ENCODE measurements around the gene SPTY2D1.
"Not testable (repeated sequence)": the region's sequence is repeated elsewhere in the genome, so short reads cannot be mapped to it uniquely, and the experiment has no call there.

Gene SPTY2D1, protein sequence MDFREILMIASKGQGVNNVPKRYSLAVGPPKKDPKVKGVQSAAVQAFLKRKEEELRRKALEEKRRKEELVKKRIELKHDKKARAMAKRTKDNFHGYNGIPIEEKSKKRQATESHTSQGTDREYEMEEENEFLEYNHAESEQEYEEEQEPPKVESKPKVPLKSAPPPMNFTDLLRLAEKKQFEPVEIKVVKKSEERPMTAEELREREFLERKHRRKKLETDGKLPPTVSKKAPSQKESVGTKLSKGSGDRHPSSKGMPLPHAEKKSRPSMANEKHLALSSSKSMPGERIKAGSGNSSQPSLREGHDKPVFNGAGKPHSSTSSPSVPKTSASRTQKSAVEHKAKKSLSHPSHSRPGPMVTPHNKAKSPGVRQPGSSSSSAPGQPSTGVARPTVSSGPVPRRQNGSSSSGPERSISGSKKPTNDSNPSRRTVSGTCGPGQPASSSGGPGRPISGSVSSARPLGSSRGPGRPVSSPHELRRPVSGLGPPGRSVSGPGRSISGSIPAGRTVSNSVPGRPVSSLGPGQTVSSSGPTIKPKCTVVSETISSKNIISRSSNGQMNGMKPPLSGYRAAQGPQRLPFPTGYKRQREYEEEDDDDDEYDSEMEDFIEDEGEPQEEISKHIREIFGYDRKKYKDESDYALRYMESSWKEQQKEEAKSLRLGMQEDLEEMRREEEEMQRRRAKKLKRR

DNA sequence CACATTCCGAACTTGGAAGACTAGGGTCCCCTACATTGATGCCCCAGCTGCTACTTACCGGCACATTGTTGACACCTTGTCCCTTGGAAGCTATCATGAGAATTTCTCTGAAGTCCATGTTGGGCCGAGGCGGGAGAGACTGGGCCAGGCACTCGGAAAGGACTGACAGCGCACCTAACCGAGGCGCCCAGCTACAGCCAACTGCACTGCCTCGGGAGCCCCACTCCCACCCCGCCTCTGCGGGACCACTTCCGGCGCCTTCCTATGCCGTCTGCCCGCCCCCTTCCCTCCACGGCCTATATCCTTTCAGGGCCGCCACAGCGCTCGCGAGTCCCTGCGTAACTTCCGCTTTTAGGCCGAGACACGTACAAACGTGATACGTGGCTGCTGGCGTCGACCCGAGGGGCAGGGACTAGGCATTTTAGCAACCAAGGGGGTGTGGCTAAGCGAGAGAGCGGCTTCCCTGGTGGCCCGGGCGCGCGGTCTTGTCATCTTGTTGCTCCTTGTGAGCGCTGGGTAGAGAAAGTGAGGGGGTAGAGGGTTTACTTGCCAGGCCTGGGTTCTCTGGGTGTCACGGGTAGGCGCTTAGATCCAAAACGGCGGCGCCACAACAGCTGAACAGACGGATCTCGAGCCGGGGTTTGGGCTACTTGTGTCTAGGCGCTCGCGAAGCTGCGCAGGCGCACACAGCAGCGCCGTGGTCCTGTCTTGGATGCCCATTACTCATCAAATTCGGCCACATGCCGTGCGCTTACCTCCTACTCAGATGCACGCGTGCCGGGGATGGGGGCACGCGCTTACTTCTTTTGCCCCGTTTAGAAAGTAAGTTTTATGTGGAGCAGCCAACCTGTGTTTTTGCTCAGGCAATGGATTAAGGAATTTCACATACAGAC, at the start of gene SPTY2D1:
SPTY2D1 (minus strand) TSS at position 203 of the 893 bp plus-strand sequence; CDS start at position 118, 85 bp downstream.
- DNase-seq (ENCODE audit: low spot score) = peak; percentile 96

DNA sequence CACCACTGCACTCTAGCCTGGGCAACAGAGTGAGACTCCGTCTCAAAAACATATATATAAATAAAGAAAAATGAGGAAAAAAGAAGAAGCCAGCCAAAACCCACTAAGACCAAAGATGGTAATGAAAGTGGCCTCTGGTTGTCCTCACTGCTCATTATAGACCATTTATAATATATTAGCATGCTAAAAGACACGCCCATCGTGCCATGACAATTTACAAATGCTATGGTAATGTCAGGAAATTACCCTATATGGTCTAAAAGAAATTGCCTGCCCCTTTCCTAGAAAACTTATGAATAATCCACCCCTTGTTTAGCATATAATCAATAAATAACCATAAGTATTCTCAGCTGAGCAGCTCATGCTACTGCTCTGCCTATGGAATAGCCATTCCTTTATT, 48.3 kb upstream of the SPTY2D1 start:
- DNase-seq (ENCODE audit: low spot score) = no peak

DNA sequence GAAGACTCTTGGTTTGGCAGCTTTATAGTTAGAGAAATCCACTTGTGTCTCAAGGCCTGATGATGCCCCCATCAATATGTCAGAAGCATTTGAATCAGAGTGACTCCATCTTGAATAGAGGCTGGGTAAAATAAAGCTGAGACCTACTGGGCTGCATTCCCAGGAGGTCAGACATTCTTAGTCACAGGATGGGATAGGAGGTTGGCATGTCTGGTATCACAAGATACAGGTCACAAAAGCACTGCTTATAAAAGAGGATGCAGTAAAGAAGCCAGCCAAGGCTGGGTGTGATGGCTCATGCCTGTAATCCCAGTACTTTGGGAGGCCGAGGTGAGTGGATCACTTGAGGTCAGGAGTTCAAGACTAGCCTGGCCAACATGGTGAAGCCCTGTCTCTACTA, 47.8 kb upstream of the SPTY2D1 start:
- DNase-seq (ENCODE audit: low spot score) = not testable (repeated sequence)

DNA sequence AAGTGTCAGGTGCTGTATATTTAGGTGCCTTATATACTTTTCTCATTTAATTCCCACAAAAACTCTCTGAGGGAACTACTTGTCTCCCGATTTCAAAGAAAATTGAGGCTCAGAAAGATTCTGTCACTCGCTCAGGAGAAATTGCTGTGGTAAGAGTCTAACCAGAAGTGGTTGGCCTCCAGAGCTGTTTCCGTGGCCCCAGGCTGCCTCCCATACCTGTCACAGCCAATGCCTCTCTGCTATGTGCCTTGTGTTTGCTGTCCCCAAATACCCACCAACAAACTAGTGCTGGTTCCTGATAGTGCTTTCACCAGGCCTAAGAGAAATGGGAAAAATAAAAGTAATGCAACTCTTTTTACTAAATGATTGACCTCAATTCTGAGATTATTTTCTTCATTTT, 43.4 kb upstream of the SPTY2D1 start:
- no peak for DNase-seq (ENCODE audit: low spot score)

DNA sequence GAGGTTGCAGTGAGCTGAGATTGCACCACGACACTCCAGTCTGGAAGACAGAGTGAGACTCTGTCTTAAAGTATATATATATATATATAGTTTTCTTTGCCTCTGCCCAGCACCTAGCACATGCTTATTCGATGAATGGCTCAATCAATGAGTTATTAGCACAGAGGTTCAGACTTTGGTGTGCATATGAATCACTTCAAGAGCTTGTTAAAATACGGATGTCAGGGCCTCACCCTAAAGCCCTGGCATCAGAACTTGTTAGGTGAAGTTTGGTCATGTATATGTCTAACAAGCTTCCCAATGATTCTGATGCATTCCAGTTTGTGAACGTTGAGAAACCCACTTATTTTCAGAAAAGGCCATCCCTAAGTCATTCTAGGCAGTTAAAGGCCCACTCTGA, 42.7 kb upstream of the SPTY2D1 start:
- no peak for DNase-seq (ENCODE audit: low spot score)

DNA sequence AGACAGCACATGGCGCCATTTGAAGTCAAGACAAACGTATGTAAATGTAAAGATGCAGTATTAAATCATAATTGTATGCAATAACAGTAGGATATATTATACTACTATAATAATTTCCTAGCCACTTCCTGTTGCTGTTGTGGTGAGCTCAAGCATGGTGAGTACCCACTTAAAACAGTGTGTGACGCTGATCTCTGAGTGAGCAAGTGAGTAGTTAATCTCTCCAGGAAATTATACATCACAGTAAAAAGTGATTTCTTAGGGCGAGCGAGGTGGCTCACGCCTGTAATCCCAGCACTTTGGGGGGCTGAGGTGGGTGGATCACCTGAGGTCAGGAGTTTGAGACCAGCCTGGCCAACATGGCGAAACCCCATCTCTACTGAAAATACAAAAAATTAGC, 38.1 kb upstream of the SPTY2D1 start:
- not testable (repeated sequence) for DNase-seq (ENCODE audit: low spot score)

DNA sequence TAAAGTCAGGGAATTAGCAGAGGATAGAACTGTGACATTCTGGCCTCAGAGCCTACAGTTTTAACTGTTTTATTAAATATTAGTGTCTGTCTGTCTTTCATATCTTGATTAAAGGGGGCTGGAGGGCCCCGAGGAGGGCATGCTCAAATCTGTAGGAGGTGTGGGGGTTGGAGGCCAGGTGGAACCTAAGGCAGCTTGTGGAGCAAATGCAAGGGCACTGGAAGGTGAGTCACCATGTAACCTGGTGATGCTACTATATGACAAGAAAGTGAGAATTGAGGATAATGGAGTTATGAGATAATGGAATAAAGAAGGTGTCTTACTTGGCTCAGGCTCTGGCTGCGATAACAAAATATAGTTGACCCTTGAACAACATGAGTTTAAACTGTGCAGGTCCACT, 37.1 kb upstream of the SPTY2D1 start:
- DNase-seq (ENCODE audit: low spot score) = no peak

DNA sequence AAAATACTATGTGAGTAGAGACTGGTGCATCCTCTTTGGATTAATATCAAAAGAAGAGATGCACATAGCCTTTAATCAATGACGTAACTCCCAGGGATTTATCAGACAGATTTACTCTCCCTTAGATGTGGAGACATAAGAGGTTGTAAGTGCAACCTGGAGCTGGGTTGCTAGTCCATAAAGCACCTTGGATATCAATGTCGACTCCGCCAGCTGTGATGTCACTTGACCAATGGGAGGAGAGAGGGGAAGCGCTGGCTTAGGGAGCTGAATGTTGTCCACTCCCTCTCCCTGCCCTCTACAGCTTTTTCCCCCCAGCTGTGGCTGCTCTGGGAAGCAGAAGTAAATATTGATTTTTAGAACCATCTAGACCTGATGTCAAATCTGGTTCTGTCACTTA, 35.6 kb upstream of the SPTY2D1 start:
- DNase-seq (ENCODE audit: low spot score) = no peak

DNA sequence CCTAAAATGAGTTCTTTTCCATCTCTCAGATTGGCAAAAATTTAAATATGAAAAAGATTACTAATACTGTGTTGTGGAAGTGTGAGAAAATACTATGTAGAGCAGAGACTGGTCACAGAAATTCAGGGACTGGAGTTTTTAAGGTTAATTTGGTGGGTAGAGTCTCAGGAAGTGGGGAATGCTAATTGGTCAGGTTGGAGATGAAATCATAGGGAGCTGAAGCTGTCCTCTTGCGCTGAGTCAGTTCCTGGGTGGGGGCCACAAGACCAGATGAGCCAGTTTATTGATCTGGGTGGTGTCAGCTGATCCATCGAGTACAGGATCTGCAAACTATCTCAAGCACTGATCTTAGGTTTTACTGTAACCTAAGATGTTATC, 35.1 kb upstream of the SPTY2D1 start:
- no peak for DNase-seq (ENCODE audit: low spot score)

DNA sequence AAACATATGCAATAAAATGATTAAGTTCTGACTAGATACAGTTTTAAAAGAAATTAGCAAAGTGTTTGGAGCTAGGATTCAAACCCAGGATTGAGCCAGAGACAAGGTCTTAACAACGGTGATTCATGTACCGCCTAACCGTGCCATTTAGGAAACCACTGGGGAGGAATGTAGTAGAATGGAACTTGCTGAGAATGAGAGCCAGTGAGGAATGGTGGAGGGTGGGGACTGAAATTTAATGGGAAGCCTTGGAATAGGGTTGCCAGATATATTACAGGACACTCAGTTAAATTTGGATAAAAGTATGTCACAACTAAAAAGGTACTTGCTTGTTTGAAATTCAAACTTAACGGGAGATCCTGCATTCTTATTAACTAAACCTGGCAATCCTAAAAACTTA, 34.0 kb upstream of the SPTY2D1 start:
- no peak for DNase-seq (ENCODE audit: low spot score)

DNA sequence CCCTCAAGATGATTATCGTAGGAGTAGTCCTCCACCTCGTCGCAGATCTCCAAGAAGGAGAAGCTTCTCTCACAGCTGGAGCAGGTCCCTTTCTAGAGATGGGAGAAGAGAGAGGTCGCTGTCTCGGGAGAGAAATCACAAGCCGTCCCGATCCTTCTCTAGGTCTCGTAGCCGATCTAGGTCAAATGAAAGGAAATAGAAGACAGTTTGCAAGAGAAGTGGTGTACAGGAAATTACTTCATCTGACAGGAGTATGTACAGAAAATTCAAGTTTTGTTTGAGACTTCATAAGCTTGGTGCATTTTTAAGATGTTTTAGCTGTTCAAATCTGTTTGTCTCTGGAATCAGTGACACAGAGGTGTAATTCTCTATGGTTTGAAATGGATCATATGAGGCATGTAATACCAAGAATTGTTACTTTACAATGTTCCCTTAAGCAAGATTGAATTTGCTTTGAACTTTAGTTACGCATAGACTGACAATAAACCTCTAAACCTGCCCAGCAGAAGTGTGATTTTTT, 31.3 kb upstream of the SPTY2D1 start:
- not testable (repeated sequence) for DNase-seq (ENCODE audit: low spot score)

DNA sequence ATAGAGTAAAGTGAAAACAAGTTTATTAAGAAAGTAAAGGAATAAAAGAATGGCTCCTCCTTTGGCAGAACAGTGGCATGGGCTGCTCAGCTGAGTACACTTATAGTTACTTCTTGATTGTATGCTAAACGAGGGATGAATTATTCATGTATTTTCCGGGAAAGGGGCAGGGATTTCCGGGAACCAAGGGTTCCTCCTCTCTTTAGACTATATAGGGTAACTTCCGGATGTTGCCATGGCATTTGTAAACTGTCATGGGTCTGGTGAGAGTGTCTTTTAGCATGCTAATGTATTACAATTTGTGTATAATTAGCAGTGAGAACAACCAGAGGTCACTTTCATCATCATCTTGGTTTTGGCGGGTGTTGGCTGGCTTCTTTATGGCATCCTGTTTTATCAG, 23.5 kb upstream of the SPTY2D1 start:
- DNase-seq (ENCODE audit: low spot score) = no peak

DNA sequence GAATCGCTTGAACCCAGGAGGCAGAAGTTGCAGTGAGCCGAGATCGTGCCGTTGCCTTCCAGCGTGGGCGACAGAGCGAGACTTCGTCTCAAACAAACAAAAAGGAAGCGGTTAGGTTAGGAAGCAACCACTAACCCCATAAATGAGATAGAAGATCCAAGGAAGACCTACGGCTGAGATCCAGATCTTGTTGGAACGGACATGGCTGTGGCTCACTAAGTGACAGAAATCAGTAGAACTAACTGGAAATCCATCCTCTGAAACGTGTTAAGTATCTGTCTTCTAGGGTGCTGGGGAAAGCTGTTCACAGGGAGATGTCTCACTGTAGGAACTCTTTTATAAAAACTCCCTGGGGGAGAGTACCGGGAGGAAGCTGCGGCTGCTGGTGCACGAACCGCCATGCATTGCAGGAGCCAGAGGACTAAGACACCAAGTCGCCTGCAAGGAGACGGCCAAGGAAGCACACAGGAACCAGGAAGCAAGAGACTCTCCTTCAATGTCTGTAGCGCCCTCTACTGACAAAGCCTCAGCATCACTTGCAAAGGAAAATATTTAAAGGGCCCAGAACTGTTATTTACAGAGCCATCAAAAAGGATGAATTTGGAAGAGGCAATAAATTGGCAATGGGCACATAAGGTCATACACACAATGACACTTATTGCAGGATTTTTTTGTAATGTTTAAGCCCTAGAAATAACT, 16.9 kb upstream of the SPTY2D1 start:
- DNase-seq (ENCODE audit: low spot score) = peak; percentile 40

DNA sequence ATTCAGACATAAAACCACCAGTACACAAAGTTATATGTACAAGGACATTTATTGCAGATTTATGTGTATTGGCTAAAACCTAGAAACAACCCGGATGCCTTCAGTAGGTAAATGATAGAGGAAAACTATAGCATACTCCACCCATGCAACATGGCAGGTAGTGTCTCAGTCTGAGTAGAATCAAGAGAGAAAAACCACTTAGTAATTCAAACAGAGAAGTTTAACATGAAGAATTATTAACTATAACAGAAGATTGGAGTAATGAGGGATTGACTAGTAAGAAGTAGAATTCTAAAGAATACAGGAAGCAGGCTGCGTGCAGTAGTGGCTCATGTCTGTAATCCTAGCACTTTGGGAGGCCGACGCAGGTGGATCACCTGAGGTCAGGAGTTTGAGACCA, 16.2 kb upstream of the SPTY2D1 start:
- no peak for DNase-seq (ENCODE audit: low spot score)

DNA sequence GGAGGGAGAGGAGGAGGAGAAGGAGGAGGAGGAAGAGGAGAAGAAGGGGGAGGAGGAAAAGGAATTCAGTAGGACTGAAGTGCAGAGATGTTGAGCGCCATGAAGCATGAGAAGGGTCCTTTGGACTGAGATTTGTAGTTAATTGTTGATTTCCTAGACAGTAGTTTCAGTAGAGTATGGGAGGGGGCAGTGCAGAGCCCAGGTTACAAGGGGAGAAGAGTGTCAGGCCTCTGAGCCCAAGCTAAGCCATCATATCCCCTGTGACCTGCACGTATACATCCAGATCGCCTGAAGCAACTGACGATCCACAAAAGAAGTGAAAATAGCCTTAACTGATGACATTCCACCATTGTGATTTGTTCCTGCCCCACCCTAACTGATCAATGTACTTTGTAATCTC, 8.9 kb upstream of the SPTY2D1 start:
- DNase-seq (ENCODE audit: low spot score) = not testable (repeated sequence)

DNA sequence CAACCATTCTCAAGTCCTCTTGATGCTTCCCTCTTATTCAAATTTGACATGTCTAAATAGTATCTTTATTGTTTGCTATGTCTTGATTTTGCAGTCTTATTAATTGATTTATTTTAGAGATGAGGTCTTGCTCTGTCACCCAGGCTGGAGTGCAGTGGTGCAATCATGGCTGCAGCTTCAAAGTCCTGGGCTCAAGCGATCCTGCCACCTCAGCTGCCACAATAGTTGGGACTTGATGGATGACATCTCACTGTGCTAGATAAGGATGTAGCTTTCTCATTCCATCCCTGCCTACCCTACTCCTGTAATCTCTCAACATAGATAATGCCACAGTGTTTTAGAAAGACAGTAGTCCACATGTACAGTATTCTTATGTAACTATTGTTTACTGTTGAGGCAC, 7.5 kb upstream of the SPTY2D1 start:
- no peak for DNase-seq (ENCODE audit: low spot score)

DNA sequence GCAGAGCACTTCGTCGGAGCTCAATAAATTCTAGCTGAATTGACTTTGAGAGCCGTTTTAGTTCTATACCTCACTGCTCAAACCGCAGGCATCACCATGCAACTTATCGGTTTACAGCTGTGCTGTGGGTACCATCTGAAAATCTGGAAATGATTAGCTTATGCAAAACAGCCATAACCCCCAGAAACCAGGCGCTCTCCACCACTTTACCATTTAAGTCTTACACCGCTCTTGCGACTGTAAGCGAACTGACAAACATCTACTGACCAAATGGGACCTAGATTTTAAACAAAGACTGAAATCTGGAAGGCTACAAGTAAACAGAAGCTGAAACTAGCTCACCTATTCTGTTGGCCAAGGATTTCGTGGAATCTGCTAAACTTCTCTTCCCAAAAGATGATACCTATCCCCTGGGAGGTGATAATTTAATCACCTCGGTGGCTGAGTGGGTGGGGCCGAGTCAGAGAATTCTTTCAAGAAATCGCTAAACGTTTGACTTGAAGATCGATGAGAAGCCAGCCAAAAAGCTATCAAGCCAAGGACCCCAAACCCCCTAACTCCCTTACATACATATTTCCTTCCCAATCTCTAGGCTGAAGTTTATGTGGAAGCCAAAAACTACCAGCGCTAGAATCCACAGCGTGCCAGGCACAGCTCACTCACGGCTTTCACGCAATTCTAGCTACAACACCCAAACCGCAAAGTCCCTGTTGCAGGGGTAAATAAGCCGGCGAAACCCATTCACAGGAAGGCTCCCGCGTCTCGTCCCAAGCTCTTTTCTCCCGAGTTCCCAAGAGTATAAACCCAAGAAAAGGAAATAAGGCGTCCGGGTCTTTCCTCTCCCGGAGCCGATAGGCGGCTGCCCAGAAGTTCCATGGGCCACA, 644 bp downstream of the SPTY2D1 start:
- no peak for DNase-seq (ENCODE audit: low spot score)

DNA sequence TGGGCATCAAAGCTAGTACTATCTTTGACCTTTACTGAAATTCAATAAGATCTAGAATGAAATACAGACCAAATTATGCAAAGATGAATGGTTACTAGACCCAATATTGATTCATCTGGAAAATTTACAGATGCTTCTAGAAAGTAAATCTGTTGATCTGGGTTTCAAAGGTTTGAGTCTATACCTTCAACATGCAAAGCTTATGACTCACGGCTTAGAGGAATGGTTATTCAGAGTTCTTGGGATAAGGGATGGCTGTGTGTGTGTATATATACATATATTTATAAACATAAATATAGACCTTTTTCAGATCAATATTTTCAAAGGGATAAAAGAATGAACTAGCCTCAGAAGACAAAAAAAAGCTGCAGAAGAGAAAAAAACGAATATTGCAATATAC, 1.3 kb downstream of the SPTY2D1 start:
- no peak for DNase-seq (ENCODE audit: low spot score)

DNA sequence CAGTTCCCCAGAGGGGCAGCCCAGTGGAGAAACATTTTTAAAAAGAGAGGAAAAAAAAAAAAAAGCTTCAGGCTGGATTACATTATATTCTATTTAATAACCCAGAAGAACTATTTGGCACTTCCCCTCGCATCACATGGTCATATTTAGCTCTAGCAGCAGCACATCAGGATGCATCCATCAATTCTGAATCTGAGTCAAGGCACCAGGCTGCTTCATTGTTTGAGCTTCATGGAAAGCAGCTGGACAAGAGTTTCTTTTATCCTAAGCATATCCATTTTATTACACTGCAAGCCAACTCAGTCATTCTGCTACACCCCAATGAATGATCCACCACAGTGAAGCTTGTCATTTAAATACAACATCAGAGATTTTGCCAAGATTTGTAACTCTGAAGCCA, 10.0 kb downstream of the SPTY2D1 start:
- DNase-seq (ENCODE audit: low spot score) = no peak

DNA sequence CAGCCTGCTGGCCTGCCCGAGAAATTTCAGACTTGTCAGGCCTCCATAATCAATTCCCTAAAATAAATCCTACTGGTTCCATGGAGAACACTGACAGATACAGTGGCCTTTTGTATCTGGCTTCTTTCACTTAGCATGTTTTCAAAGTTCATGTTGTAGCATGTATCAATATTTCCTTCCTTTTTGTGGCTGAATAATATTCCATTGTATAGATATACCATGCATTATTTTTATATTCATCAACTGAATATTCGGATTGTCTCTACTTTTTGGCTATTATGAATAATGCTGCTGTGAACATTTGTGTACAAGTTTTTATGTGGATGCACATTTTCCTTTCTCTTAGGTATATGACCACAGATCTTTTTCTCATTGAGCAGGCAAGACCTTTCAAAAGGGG, 10.4 kb downstream of the SPTY2D1 start:
- no peak for DNase-seq (ENCODE audit: low spot score)
